Fibroblast of pulmonary artery (primary cell): ENCODE data around the gene CHAF1A.

Source experiments
- DNase-seq: peaks from one replicate; pipeline ENCODE4 v3.0.0-alpha.2; 2010; ENCODE audit warnings: low read depth
- H3K4me3 ChIP-seq: replicated peaks from 2 replicates; pipeline ENCODE4 v1.5.1; 2011; ENCODE audit warnings: low read depth, mild to moderate bottlenecking, control low read depth, low read length, moderate library complexity
- TF ChIP-seq, protein P1 (sequence below): IDR thresholded peaks from 2 replicates; pipeline ENCODE4 v1.5.1; 2011; ENCODE audit warnings: mild to moderate bottlenecking, control low read depth, low read length, inconsistent platforms; ENCODE audit errors: missing control alignments

Gene CHAF1A

DNA sequence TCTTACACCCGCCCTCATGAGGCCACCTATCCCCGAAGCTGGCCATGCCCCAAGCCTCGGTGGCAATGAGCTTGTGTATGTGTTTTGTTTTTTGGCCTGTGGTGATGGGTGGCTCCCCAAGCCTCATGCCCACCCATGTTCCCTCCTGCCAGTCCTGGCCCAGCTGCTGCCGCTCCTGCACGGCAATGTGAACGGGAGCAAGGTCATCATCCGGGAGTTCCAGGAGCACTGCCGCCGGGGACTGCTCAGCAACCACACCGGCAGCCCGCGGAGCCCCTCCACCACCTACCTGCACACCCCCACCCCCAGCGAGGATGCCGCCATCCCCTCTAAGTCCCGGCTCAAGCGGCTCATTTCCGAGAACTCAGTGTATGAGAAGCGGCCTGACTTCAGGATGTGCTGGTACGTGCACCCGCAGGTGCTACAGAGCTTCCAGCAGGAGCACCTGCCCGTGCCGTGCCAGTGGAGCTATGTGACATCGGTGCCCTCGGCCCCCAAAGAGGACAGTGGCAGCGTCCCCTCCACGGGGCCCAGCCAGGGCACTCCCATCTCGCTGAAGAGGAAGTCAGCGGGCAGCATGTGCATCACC lies 30.6 kb downstream of the CHAF1A start:
- TF ChIP-seq, protein P1, sequence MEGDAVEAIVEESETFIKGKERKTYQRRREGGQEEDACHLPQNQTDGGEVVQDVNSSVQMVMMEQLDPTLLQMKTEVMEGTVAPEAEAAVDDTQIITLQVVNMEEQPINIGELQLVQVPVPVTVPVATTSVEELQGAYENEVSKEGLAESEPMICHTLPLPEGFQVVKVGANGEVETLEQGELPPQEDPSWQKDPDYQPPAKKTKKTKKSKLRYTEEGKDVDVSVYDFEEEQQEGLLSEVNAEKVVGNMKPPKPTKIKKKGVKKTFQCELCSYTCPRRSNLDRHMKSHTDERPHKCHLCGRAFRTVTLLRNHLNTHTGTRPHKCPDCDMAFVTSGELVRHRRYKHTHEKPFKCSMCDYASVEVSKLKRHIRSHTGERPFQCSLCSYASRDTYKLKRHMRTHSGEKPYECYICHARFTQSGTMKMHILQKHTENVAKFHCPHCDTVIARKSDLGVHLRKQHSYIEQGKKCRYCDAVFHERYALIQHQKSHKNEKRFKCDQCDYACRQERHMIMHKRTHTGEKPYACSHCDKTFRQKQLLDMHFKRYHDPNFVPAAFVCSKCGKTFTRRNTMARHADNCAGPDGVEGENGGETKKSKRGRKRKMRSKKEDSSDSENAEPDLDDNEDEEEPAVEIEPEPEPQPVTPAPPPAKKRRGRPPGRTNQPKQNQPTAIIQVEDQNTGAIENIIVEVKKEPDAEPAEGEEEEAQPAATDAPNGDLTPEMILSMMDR: no peak
- DNase-seq: no peak
- H3K4me3 ChIP-seq: no peak overlapping the region

DNA sequence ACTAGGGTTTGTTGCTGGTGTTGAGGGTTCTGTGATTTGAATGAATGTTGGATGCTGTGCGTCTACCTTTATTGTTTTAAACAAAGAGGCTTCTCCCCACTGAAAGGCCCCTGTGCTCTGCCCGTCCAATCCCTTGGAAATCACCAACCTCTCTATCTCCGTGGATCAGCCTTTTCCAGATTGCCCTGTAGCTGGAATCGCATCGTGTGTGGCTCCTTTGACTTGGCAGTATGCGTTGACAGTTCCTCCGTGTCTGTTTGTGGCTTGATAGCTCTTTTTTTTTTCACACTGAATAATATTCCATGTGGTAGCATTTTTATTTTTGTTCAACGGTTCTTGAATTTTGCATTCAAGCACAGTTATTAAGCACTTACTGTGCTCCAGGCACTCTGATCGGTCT lies 32.0 kb downstream of the CHAF1A start:
- H3K4me3 ChIP-seq: no peak overlapping the region
- TF ChIP-seq, protein P1: no peak
- DNase-seq: no peak

DNA sequence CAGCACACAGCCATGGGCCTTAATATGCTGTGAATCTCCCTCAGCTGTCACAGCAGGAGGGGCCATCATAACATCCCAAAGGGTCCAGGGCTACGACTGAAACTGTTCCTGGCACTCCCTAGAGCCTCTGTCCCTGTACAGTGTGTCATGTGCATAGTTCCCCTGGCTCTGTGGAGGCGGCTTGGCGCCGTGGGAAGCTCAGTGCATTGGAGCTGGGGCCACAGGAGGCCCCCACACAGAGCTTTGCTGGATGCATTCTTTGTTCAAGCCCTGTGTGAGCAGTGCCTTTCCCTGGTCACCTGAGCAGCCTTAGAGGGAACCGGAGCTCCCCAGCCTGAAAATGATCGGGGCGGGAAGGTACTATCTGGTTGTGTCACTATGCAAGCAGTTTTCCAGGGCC lies 33.8 kb downstream of the CHAF1A start:
- DNase-seq: no peak
- no peak overlapping the region for H3K4me3 ChIP-seq
- TF ChIP-seq, protein P1: no peak

DNA sequence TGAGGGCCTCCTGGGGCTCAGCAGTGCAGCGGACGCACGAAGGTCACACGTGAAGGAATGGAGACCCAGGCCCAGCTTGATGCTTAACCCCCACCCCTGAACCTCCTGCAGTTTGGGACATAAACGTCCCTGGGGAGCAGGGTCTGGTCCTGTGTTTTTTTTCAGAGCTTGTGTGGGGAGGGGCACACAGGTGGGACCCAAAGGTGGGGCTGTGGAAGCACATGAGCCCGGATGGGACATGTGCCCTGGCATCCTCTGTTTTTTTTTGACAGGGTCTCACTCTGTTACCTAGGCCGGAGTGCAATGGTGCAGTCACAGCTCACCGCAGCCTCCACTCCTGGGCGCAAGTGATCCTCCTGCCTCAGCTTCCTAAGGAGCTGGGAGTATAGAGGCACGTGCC lies 34.7 kb downstream of the CHAF1A start:
- H3K4me3 ChIP-seq: no peak overlapping the region
- no peak for DNase-seq
- TF ChIP-seq, protein P1: no peak

DNA sequence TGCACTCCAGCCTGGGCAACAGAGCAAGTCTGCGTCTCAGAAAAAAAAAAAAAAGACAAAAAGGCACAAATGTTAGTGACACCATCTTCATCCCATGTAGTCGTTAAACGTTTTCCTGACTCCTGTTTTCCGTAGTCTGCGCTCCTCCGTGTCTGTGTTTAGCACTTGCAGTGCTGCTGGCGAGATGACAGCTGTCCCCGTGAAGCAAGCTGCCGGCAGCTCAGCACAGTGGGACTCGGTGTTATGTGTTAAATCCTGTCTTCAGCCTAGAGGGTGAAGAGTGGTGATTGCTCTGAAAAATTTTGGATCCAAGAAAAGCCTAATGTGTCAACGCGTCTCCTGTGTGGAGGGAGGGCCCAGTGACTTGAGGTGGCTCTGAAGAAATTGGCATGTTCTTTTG lies 36.8 kb downstream of the CHAF1A start:
- no peak for DNase-seq
- TF ChIP-seq, protein P1: no peak
- no peak overlapping the region for H3K4me3 ChIP-seq

DNA sequence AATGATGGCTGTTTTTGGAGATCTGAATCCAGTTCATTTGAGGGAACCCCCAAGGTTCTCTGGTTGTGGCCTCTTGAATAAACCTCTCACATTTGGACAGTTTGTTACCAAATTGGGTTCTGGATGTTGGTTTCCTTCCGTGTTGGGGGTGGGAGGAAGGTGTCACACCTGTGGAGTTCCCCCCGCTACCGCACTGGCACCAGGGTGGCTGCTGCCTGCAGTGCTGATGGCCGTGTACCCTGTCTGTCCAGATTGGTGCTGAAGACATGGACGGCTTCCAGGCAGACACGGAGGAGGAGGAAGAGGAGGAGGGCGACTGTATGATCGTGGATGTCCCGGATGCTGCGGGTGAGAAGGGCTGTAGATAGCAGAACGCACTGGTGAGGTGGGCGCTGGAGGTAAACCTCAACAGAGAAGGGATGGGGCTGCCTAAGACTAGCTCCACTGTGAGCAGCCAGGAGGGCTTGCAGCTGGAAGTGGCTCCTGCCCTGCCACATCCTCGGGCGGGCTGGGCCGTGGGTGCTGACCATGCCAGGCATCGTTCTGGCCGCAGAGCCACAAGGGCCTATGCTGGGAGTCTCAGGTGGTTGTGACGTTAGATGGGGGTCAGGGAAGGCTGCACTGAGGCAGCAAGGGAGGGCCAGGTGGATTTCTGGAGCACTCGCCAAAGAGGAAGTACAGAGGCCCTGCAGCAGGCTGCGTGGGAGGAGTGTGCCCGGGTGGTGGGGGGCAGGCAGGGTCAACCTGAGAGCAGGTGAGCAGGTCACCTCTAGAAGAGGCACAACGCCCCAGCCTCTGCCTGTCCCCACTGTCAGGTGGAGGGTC lies 39.8 kb downstream of the CHAF1A start:
- no peak for DNase-seq
- TF ChIP-seq, protein P1: no peak
- H3K4me3 ChIP-seq: no peak overlapping the region

DNA sequence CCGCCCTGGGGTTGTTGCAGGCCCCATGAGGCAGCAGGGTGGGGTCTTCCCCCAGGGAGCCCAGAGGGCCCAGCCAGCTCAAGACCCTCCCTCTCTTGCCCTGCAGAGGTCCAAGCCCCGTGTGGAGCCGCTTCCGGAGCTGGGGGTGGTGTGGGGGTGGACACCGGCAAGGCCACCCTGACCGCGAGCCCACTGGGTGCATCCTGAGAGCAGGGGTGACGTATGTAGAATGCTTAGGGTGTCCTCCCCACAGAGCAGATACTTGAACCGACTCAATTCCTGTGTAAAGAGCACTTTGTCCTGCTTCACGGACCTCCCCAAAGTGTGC lies 40.3 kb downstream of the CHAF1A start:
- H3K4me3 ChIP-seq: no peak overlapping the region
- DNase-seq: no peak
- TF ChIP-seq, protein P1: no peak
